Fibroblast of lung (primary cell): Measurements from ENCODE around the gene CCDC197. TPM values are rescaled to one million over a fixed set of nuclear protein-coding genes. Genes with fewer than 3 reads are reported as not detected.

ENCODE experiments used
- DNase-seq, 2 donors: peaks; one replicate each; pipeline versions ENCODE4 v3.0.0 to v3.0.0-alpha.2; 2010; ENCODE audit warnings: low read depth in 2 of 2
- H2AFZ ChIP-seq: 2 replicates; pipeline ENCODE4 v1.5.1; 2012; ENCODE audit warnings: low read length, control low read depth, inconsistent platforms
- H3K27ac ChIP-seq: 2 replicates; pipeline ENCODE4 v1.5.1; 2011; ENCODE audit warnings: low read length, control low read depth; ENCODE audit not compliant: insufficient read depth
- H3K27me3 ChIP-seq: 2 replicates; pipeline ENCODE4 v1.5.1; 2011; ENCODE audit warnings: mild to moderate bottlenecking, low read length; ENCODE audit not compliant: control insufficient read depth, insufficient read depth
- H3K36me3 ChIP-seq: 2 replicates; pipeline ENCODE4 v1.5.1; 2011; ENCODE audit warnings: low read length; ENCODE audit not compliant: control insufficient read depth, insufficient read depth
- H3K4me1 ChIP-seq: 2 replicates; pipeline ENCODE4 v1.5.1; 2011; ENCODE audit warnings: low read length; ENCODE audit not compliant: control insufficient read depth, insufficient read depth; ENCODE audit errors: extremely low read depth
- H3K4me2 ChIP-seq: 2 replicates; pipeline ENCODE4 v1.5.1; 2011; ENCODE audit warnings: low read length, control low read depth; ENCODE audit not compliant: insufficient read depth; ENCODE audit errors: extremely low read depth
- H3K4me3 ChIP-seq, 4 experiments: fragments of 200-600 bp in 1 of 4; sonication (generic) in 1 of 4; replicated peaks in 1 of 4; 2 replicates each; pipeline ENCODE4 v1.5.1; 2011 to 2016; ENCODE audit warnings: low read length in 4 of 4, low read depth in 3 of 4, mild to moderate bottlenecking in 3 of 4, control low read depth in 2 of 4, inconsistent platforms in 1 of 4, mixed read lengths in 1 of 4; ENCODE audit not compliant: insufficient read depth in 1 of 4; ENCODE audit errors: control extremely low read depth in 1 of 4
- H3K79me2 ChIP-seq: 2 replicates; pipeline ENCODE4 v1.5.1; 2012; ENCODE audit warnings: mild to moderate bottlenecking, low read length, inconsistent platforms; ENCODE audit not compliant: control insufficient read depth, insufficient read depth
- H3K9ac ChIP-seq: 2 replicates; pipeline ENCODE4 v1.5.1; 2011; ENCODE audit warnings: mild to moderate bottlenecking, low read length, control low read depth; ENCODE audit not compliant: insufficient read depth
- H3K9me3 ChIP-seq: 2 replicates; pipeline ENCODE4 v1.5.1; 2012; ENCODE audit warnings: low read depth, low read length; ENCODE audit not compliant: control insufficient read depth, insufficient read depth
- H4K20me1 ChIP-seq: 2 replicates; pipeline ENCODE4 v1.5.1; 2011; ENCODE audit warnings: low read length; ENCODE audit not compliant: control insufficient read depth, insufficient read depth; ENCODE audit errors: extremely low read depth
- EZH2 ChIP-seq: IDR thresholded peaks from 2 replicates; pipeline ENCODE4 v1.5.1; 2012; ENCODE audit warnings: low read length, control low read depth, mild to moderate bottlenecking; ENCODE audit errors: missing control alignments
- polyA plus RNA-seq, 2 donors: library from polyadenylated mRNA; depleted of rRNA in 1 of 2; stranded (reverse) in 1 of 2; unstranded in 1 of 2; fragments of >200 nt; gene quantifications; 2 replicates each; pipeline ENCODE4 v1.2.1, GENCODE V29; 2011 to 2012; ENCODE audit warnings: missing spikeins in 1 of 2
- total RNA-seq: library from RNA; depleted of rRNA; stranded (reverse); fragments of >200 nt; gene quantifications from 2 replicates; pipeline ENCODE4 v1.2.1, GENCODE V29; 2014
- TF ChIP-seq, protein P1 (sequence below), 2 donors: IDR thresholded peaks in 1 of 2; conservative IDR thresholded peaks in 1 of 2; 1 replicate in 1 of 2; 2 replicates in 1 of 2; pipeline ENCODE4 v1.5.1; 2011 to 2012; ENCODE audit warnings: low read length in 2 of 2, control low read depth in 1 of 2, inconsistent platforms in 1 of 2, low read depth in 1 of 2, mild to moderate bottlenecking in 1 of 2

CCDC197 gene
- total and polyA plus RNA-seq, 2 donors (not counting 1 experiment from before 2014, with no cell fraction given), result not detected

DNA sequence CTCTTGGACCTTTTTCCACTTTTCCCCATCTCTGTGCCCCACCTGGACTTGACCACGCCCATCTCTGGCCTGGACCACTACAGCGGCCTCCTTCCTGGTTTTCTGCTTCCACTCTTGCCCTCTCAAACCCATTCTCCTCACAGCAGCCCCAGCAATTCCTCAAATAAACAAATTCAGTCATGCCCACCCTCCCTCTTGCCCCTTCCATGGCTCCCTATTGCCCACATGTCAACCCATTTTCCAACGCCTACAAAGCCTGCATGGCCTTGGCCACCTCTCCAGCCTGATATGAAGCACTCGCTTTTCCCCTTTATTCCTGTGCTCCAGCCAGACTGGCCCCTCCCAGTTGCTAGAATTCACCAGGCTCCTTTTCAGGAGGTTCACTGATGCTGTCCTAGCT lies 23.2 kb downstream of the CCDC197 start:
- no peak for DNase-seq
- Histone ChIP-seq H3K36me3 (no peaks in the 10 kb centered on the region), H3K27ac (no peak overlapping the region), H3K79me2 (no peaks in the 10 kb centered on the region), H3K4me3 (no peak overlapping the region), H3K27me3 (peaks cover 5% of the 10 kb centered on the region), H3K9me3 (no peaks in the 10 kb centered on the region), H4K20me1 (no peaks in the 10 kb centered on the region), H3K4me2 (no peak overlapping the region), H2AFZ (no peak overlapping the region), H3K4me1 (no peaks in the 10 kb centered on the region), H3K9ac (no peak overlapping the region)
- TF ChIP-seq, protein P1, sequence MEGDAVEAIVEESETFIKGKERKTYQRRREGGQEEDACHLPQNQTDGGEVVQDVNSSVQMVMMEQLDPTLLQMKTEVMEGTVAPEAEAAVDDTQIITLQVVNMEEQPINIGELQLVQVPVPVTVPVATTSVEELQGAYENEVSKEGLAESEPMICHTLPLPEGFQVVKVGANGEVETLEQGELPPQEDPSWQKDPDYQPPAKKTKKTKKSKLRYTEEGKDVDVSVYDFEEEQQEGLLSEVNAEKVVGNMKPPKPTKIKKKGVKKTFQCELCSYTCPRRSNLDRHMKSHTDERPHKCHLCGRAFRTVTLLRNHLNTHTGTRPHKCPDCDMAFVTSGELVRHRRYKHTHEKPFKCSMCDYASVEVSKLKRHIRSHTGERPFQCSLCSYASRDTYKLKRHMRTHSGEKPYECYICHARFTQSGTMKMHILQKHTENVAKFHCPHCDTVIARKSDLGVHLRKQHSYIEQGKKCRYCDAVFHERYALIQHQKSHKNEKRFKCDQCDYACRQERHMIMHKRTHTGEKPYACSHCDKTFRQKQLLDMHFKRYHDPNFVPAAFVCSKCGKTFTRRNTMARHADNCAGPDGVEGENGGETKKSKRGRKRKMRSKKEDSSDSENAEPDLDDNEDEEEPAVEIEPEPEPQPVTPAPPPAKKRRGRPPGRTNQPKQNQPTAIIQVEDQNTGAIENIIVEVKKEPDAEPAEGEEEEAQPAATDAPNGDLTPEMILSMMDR (conservative IDR thresholded peaks at IDR 0.05 in 1 of 2, IDR thresholded peaks at IDR 0.05 in 1 of 2; ENCODE audit: low read depth in 1 of 2, low read length in 2 of 2), result no peak
- TF ChIP-seq EZH2, result no peak

- Histone ChIP-seq H3K27ac (no peak overlapping the region), H2AFZ (no peak overlapping the region)
- DNase-seq, result peak in 1 of 2 donors; percentile 67
These were observed 23.9 kb downstream of the CCDC197 start for GRCh38 chr14:94021001-94021400.

DNA sequence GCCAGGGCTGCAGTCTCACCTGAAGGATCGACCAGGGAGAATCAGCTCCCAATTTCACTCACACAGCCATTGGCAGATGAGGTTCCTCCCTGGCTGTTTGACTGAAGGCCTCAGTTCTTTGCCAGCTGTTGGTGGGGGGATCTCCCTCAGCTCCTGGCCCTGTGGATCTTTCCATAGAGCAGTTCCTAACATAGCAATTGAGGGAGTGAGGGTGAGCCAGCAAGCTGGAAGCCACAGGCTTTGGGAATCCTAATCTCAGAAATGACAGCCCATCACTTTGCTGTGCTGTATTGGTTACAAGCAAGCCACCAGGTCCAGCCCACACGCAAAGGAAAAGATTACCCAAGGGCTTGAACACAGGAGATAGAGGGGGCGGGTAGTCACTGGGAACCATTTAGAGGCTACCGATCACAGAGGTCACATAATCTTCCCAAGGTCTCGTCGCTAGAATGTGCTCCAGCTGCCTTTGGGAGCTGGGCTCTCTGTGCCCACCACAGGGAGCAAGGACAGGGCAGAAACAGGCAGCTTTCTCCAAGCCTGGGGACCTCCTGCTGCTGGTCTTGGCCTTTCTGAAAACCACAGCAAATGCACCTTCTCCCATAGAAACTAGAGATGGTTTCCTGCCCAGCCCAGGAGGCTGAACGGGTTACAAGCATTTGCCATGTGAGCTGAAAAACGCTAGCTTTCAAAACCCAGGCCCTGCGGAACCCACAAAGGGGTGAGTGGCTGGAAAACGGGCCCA lies 24.5 kb downstream of the CCDC197 start:
- peaks cover 3% of the 10 kb centered on the region for H3K27me3 ChIP-seq
- H4K20me1 ChIP-seq, result no peaks in the 10 kb centered on the region
- peak in 1 of 2 donors; percentile 23 for DNase-seq
- no peak overlapping the region for H3K27ac ChIP-seq
- no peak overlapping the region for H3K4me2 ChIP-seq
- no peaks in the 10 kb centered on the region for H3K9me3 ChIP-seq
- H3K36me3 ChIP-seq, result no peaks in the 10 kb centered on the region
- no peaks in the 10 kb centered on the region for H3K4me1 ChIP-seq
- H3K4me3 ChIP-seq, result no peak overlapping the region
- H3K9ac ChIP-seq, result no peak overlapping the region
- H3K79me2 ChIP-seq, result no peaks in the 10 kb centered on the region
- TF ChIP-seq EZH2, result no peak
- TF ChIP-seq, protein P1 (conservative IDR thresholded peaks at IDR 0.05 in 1 of 2, IDR thresholded peaks at IDR 0.05 in 1 of 2; ENCODE audit: low read depth in 1 of 2, low read length in 2 of 2), result no peak
- H2AFZ ChIP-seq, result no peak overlapping the region

More at GRCh38 chr14:94021001-94021400, 23.9 kb downstream of the CCDC197 start:
- Histone ChIP-seq H3K4me2 (no peak overlapping the region), H3K27me3 (peaks cover 5% of the 10 kb centered on the region), H4K20me1 (no peaks in the 10 kb centered on the region), H3K4me1 (no peaks in the 10 kb centered on the region), H3K36me3 (no peaks in the 10 kb centered on the region), H3K4me3 (no peak overlapping the region), H3K9me3 (no peaks in the 10 kb centered on the region), H3K9ac (no peak overlapping the region), H3K79me2 (no peaks in the 10 kb centered on the region)
- TF ChIP-seq, protein P1 (conservative IDR thresholded peaks at IDR 0.05 in 1 of 2, IDR thresholded peaks at IDR 0.05 in 1 of 2; ENCODE audit: low read depth in 1 of 2, low read length in 2 of 2), result no peak
- no peak for TF ChIP-seq EZH2
